GM21529 (cell line): ENCODE results near the gene CFI.
A peak's percentile ranks its signal among the peaks of the same experiment; 100 is the strongest.

Experiments used
- ATAC-seq: cut with Tn5 transposase; IDR thresholded peaks from one replicate; pipeline ENCODE4 v1.9.1; 2021; ENCODE audit not compliant: unreplicated experiment

CFI gene

GRCh38 chr4:109733728-109734127 lies 68.1 kb downstream of the CFI start:
- ATAC-seq, result no peak

- ATAC-seq, result no peak
Observed at GRCh38 chr4:109730619-109731545, 70.9 kb downstream of the CFI start.

GRCh38 chr4:109729718-109730618 lies 71.8 kb downstream of the CFI start, which contains the start of gene PLA2G12A:
Gene PLA2G12A (minus strand): TSS chr4:109730070. CDS start chr4:109729809, 261 bp downstream.
- ATAC-seq, result peak; percentile 83

- no peak for ATAC-seq
Observed at GRCh38 chr4:109729117-109729717, 72.6 kb downstream of the CFI start.

- ATAC-seq, result no peak
Observed at GRCh38 chr4:109728385-109728784, 73.4 kb downstream of the CFI start.

GRCh38 chr4:109723110-109723509 lies 78.7 kb downstream of the CFI start:
- ATAC-seq, result no peak

- ATAC-seq, result no peak
Observed at GRCh38 chr4:109722357-109722756, 79.4 kb downstream of the CFI start.

GRCh38 chr4:109721033-109721432 lies 80.8 kb downstream of the CFI start:
- ATAC-seq, result no peak

GRCh38 chr4:109719604-109720003 lies 82.2 kb downstream of the CFI start:
- ATAC-seq, result no peak

- no peak for ATAC-seq
Observed at GRCh38 chr4:109718759-109719158, 83.0 kb downstream of the CFI start.

- no peak for ATAC-seq
Observed at GRCh38 chr4:109713500-109713899, 88.3 kb downstream of the CFI start.

- peak; percentile 97 for ATAC-seq
Observed at GRCh38 chr4:109708990-109709389, 92.8 kb downstream of the CFI start.

- no peak for ATAC-seq
Observed at GRCh38 chr4:109708435-109708834, 93.4 kb downstream of the CFI start.

- no peak for ATAC-seq
Observed at GRCh38 chr4:109703664-109704361, 98.0 kb downstream of the CFI start.

- peak; percentile 74 for ATAC-seq
Observed at GRCh38 chr4:109702950-109703663, 98.7 kb downstream of the CFI start, which contains the start of gene CASP6. Gene CASP6 (minus strand): TSS chr4:109703445. CDS start chr4:109703395, 50 bp downstream.

GRCh38 chr4:109701566-109702410 lies 100.0 kb downstream of the CFI start:
- ATAC-seq, result no peak

GRCh38 chr4:109699553-109700225 lies 102.1 kb downstream of the CFI start:
- no peak for ATAC-seq

- no peak for ATAC-seq
Observed at GRCh38 chr4:109698656-109699055, 103.1 kb downstream of the CFI start.
